Measurements from ENCODE around the gene TRPC4.

TRPC4 gene

GRCh38 chr13:37657134-37657533 lies 212.4 kb downstream of the TRPC4 start:
- no peak for DNase-seq (ENCODE audit: low read depth)

GRCh38 chr13:37656247-37656940 lies 213.2 kb downstream of the TRPC4 start:
- DNase-seq (ENCODE audit: low read depth): no peak

DNA sequence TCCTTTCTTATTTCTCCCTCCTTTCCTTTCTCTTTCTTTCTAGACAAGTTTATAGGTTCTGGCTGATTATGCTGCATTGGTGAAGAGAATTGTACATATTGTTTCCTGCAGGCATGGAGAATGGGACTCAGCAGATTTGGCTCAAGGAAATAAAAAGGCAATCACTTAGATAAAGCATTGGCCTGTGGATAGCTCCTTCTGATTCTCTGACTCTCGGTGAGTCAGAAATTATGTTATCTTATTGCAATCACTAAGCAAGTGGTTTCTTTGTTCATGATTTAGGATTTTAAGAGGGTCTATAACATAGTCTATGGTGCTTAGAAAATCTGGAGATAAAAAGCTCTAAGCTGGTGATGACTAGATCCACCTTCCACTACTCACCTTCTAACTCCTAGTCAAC lies 217.0 kb downstream of the TRPC4 start:
- DNase-seq (ENCODE audit: low read depth): no peak

DNA sequence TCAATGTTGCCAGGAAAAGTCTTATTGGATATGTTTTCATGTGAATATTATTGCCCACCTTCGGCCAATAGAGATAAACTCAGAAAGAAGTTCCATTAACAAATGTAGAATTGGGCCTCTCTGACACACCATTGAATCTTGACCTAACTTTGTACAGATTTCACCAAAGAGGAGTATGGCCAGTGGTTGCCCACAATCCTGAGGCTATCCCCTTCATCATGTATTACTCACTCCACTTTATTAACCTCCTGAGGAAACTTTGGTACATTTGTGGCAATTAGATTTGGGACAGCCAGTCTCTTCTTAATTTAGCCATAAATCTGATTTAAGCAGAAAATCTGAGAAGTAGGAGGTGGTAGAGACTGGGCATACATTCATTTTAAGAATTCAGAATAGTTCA lies 217.7 kb downstream of the TRPC4 start:
- no peak for DNase-seq (ENCODE audit: low read depth)

GRCh38 chr13:37648609-37649008 lies 221.0 kb downstream of the TRPC4 start:
- no peak for DNase-seq (ENCODE audit: low read depth)

- DNase-seq (ENCODE audit: low read depth): no peak
Observed at GRCh38 chr13:37647031-37647650, 222.4 kb downstream of the TRPC4 start.

DNA sequence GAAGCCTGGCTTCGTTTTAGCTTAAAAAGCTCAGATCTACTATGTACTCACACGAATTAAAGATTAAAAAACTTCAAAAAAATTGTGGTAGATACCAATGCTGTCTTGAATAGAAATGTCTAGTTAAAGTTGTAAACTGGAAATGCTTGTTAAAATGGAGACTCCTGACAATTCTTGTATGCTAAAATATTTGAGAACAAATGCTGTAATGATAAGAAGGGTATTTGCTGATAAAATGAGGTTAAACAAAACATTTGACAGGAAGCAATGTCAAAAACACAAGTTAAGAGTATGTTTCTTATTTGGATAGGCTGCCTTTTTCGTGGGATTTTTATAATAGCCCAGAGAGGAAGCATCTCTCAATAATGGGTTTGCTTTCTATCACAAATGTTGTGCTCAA lies 223.0 kb downstream of the TRPC4 start:
- DNase-seq (ENCODE audit: low read depth): no peak

- DNase-seq (ENCODE audit: low read depth): no peak
Observed at GRCh38 chr13:37645181-37645740, 224.3 kb downstream of the TRPC4 start.

- DNase-seq (ENCODE audit: low read depth): no peak
Observed at GRCh38 chr13:37641391-37641790, 228.2 kb downstream of the TRPC4 start.

- no peak for DNase-seq (ENCODE audit: low read depth)
Observed at GRCh38 chr13:37640499-37640898, 229.1 kb downstream of the TRPC4 start.

DNA sequence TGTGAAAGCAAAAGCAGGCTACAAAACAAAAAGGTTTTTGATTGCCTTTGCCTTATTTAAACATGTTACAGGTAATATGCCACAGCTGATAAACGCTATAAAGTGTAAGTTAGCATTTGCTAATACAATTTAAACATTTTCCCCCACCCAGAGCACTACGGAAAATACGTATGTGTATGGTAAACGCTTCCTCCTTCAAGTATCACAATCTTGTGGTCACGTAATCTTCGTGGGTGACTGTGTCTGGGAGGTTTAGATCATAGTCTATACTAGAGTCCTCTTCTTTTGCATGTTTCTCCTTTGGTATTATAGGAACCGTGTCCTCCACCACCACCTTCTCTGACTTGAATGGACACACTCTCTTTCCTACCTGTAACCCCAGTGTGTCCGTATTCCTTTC lies 232.9 kb downstream of the TRPC4 start:
- DNase-seq (ENCODE audit: low read depth): no peak

DNA sequence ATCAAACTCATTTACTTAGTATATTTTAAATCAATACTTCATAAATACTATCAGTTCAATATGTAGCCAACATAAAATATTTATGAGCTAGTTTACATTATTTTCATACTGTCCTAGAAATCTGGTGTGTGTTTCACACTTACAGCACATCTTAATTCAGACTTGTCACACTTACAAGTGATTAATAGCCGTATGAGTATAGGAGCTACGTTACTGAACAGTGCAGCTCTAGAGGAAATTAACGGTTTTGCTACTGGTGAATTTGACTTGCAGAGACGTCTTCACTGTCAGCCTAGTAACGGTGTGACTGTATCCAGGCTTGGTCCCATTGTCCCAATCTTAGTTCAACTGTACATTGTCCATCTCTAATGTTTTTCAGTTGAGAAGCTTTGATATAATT lies 237.3 kb downstream of the TRPC4 start:
- DNase-seq (ENCODE audit: low read depth): no peak

- DNase-seq (ENCODE audit: low read depth): no peak
Observed at GRCh38 chr13:37627428-37627827, 242.1 kb downstream of the TRPC4 start.

DNA sequence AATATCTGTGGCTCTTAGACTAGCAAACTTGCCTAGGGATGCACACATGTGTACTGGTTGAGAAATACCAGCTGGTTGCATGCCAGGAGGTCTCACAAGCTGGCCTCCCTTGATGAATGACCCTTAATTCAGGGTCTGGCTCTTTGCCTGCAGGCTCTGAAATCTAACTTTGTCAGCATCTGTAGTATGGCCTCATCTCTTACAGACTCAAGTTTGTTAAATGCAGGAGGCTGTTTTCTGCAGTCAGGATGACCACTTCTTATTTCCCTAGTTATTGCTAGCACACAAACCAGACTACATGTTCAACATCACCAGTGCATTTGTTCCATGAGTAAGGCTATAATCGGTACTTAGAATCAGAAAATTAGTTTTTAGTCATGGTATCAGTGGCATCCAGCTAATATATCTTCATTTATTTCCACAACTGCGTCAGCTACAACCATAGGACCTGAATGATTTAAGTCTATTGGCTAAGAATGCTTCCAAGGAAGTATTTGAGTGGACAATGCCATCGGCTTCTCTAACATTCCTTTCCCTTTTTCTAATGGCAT lies 247.7 kb downstream of the TRPC4 start:
- DNase-seq (ENCODE audit: low read depth): no peak

- DNase-seq (ENCODE audit: low read depth): no peak
Observed at GRCh38 chr13:37618554-37618953, 251.0 kb downstream of the TRPC4 start.

DNA sequence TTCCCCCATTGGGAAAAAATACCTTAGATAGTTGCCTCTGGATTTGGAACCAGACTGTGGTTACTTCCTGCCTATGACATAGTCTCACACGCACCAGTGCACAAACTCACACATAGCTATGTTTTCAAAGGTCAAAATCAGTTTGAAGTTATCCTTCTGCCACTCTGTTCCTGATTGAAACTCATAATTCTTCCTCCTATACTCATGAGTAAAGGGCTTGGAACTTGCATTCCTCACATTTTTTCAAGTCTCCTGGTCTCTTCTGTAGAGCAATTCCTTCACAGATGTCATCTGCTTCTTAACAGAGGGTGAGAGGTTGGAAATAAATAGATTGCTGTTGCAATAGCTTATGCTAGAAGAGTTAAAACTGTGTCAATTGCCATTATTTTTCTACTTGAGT lies 252.4 kb downstream of the TRPC4 start:
- DNase-seq (ENCODE audit: low read depth): no peak

DNA sequence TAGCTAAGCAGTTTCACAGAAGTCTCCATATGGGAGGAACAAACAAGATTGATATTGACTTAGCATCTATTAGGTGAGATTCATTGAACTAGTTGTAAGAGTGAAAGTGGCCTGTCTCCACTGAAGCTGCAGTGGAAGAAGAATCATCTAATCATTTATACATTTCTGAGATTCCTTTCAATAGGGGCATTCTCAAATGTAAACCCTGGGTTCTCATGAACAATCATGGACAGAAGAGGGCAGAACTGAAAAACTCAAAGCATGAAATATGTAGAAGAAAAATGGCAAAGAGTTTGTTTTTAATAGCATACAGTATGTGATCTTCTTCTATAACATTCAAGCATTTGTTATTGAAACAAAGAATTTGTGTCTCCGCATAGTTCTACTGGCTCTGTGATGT lies 253.4 kb downstream of the TRPC4 start:
- no peak for DNase-seq (ENCODE audit: low read depth)

GRCh38 chr13:37615276-37615675 lies 254.3 kb downstream of the TRPC4 start:
- DNase-seq (ENCODE audit: low read depth): no peak

GRCh38 chr13:37613638-37614037 lies 255.9 kb downstream of the TRPC4 start:
- no peak for DNase-seq (ENCODE audit: low read depth)

GRCh38 chr13:37613236-37613635 lies 256.3 kb downstream of the TRPC4 start:
- DNase-seq (ENCODE audit: low read depth): no peak

- DNase-seq (ENCODE audit: low read depth): no peak
Observed at GRCh38 chr13:37608750-37609339, 260.7 kb downstream of the TRPC4 start.

DNA sequence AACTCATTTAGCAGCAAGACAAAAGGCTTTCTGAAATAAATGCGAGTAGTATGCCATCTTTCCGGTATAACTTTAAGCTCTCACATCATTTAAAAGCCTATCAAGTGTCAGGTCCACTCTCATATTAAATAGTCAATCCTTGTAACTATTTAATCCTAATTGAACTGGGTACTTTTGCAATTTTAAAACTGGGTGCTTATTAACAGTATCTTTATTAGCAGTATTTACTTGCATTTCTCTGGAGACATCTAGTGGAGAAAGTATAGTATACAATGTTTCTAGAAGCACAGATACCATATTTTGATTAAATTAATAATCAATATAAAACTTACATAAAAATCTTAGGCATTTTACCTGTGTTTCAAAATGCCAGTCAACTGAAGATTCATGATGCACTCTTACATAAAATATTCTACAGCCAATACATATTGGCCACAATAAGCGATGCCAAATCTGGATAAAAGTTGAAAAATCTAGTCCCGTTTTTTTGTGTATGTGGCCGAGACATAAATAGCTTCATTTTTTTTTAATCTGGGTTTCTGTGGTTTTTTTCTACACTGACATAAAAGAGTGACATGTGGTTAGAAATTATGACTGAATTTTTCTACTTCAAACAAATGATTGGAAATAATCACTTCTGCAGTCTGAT lies 266.7 kb downstream of the TRPC4 start:
- DNase-seq (ENCODE audit: low read depth): no peak
